H1 (cell line): ENCODE data around the gene RP9. TPM values are rescaled to one million over a fixed set of nuclear protein-coding genes. Genes with fewer than 3 reads are reported as not detected.

Experiments
- YY1 ChIP-seq: IDR thresholded peaks from 2 replicates; pipeline ENCODE4 v1.6.1; 2011; ENCODE audit warnings: low read depth, mild to moderate bottlenecking, low read length
- polyA plus RNA-seq, 7 experiments: library from polyadenylated mRNA; depleted of rRNA in 3 of 7; stranded (reverse) in 5 of 7; unstranded in 2 of 7; fragments of >200 nt in 5 of 7; fragments of 200-250 nt in 2 of 7; gene quantifications; 1 replicate in 5 of 7; 2 replicates in 1 of 7; 4 replicates in 1 of 7; pipeline versions ENCODE4 v1.2.1 to v1.2.3, GENCODE V29; 2011 to 2013; ENCODE audit warnings: missing spikeins in 2 of 7, mixed read lengths in 2 of 7
- total RNA-seq: library from RNA; stranded (reverse); fragmentation: NEBNext Ultra II Directional; extraction: Animal tissue kit (Norgen Biotek cat#: 25700); gene quantifications from 2 replicates; pipeline ENCODE4 v1.2.1, GENCODE V29; 2021

RP9 gene
- total and polyA plus RNA-seq, 2 of the 8 experiments (the other 6 are each of a cell fraction or from before 2014, with no cell fraction given): 11.0 to 12.4 TPM

DNA sequence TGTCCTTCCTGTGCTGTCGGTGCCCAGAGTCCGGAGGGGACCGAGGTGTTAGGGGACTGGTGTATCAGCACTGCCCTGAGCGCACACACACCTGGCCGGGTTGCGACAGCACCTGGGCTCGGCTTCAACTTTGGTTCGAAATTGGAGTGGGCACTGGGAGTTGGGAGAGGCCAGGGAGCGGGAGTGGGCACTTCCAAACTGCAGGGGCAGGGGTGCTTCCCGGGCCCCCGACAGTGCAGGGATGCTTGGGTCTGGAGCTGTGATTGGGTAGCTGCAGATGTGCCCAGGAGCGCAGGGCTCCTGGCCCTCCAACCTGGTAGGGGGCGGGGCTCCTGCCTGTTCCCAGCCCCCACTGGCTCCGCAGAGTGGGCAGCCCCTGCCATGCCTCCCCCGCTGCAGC, 27.9 kb upstream of the RP9 start (continued):
- TF ChIP-seq YY1: 0 out of 2 replicates have a peak, but pooled peaks have one; percentile 21
- TF ChIP-seq, all 59 proteins: peak for 3
